ENCODE results near the gene TMEM94.

- TF ChIP-seq ZNF10 (CRISPR knock-in tag; IDR thresholded peaks at IDR 0.05; ENCODE audit: borderline replicate concordance, low read depth) (no peak), ZNF333 (CRISPR knock-in tag; IDR thresholded peaks at IDR 0.05; ENCODE audit: borderline replicate concordance) (no peak), ZBTB44 (CRISPR knock-in tag; IDR thresholded peaks at IDR 0.05) (no peak), MAFK (conservative IDR thresholded peaks at IDR 0.05 in 1 of 2, IDR thresholded peaks at IDR 0.05 in 1 of 2; ENCODE audit: low read length in 2 of 2) (no peak), TRIM24 (CRISPR knock-in tag; IDR thresholded peaks at IDR 0.05) (no peak), ZBTB1 (CRISPR knock-in tag; IDR thresholded peaks at IDR 0.05; ENCODE audit: borderline replicate concordance) (no peak), TCF7 (IDR thresholded peaks at IDR 0.05; ENCODE audit: low read depth) (no peak), RFXANK (CRISPR knock-in tag; IDR thresholded peaks at IDR 0.05) (no peak)
- TF ChIP-seq, protein P1, sequence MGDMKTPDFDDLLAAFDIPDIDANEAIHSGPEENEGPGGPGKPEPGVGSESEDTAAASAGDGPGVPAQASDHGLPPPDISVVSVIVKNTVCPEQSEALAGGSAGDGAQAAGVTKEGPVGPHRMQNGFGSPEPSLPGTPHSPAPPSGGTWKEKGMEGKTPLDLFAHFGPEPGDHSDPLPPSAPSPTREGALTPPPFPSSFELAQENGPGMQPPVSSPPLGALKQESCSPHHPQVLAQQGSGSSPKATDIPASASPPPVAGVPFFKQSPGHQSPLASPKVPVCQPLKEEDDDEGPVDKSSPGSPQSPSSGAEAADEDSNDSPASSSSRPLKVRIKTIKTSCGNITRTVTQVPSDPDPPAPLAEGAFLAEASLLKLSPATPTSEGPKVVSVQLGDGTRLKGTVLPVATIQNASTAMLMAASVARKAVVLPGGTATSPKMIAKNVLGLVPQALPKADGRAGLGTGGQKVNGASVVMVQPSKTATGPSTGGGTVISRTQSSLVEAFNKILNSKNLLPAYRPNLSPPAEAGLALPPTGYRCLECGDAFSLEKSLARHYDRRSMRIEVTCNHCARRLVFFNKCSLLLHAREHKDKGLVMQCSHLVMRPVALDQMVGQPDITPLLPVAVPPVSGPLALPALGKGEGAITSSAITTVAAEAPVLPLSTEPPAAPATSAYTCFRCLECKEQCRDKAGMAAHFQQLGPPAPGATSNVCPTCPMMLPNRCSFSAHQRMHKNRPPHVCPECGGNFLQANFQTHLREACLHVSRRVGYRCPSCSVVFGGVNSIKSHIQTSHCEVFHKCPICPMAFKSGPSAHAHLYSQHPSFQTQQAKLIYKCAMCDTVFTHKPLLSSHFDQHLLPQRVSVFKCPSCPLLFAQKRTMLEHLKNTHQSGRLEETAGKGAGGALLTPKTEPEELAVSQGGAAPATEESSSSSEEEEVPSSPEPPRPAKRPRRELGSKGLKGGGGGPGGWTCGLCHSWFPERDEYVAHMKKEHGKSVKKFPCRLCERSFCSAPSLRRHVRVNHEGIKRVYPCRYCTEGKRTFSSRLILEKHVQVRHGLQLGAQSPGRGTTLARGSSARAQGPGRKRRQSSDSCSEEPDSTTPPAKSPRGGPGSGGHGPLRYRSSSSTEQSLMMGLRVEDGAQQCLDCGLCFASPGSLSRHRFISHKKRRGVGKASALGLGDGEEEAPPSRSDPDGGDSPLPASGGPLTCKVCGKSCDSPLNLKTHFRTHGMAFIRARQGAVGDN (CRISPR knock-in tag; IDR thresholded peaks at IDR 0.05) = no peak; the same call in 1 of the 2 replicates
Observed at GRCh38 chr17:75516619-75517296, 60.3 kb downstream of the TMEM94 start.

Measured in HepG2 (cell line).